ENCODE data around the gene IL33.

DNA sequence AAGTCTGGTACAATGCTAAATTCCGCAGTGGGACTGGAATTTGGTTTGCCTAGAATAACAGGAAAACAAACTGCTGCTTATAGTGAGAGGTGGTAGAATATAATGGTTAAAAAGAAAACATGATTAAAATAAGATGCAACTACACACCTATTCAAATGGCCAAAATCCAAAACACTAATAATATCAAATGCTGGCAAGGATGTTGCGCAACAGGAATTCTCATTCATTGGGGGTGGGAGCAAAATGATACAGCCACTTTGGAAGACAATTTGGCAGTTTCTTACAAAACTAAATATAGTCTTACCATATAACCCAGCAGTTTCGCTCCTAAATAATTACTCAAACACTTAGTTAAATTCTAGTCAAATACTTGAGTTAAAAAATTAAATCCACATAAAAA is 61.8 kb downstream of the IL33 start:
- TF ChIP-seq CTCF (IDR thresholded peaks at IDR 0.05 in 4 of 5, conservative IDR thresholded peaks at IDR 0.05 in 1 of 5): no peak
- no peak for TF ChIP-seq POLR2A (IDR thresholded peaks at IDR 0.05)
